HCT116 (cell line): ENCODE measurements around the gene C12orf50. TPM values are rescaled to one million over a fixed set of nuclear protein-coding genes. Genes with fewer than 3 reads are reported as not detected.

Experiments used
- ATAC-seq: fragments of 200-7000 bp; cut with Tn5 transposase; 2 replicates; pipeline ENCODE4 v1.9.1; 2020; ENCODE audit warnings: mild to moderate bottlenecking, moderate library complexity
- BruUV-seq: library from RNA; stranded (reverse); fragments of 400-500 nt; replicated peaks from 2 replicates; lab custom pipeline; 2021; lab: Mats Ljungman, UMichigan
- CTCF ChIA-PET: fragments of 300-600 bp; sonication (Branson Sonifier 250); formaldehyde crosslinking; loops from one replicate; lab custom pipeline; 2021; ENCODE audit warnings: antibody characterized with exemption; lab: Charles Lee
- POLR2A ChIA-PET: fragments of 300-600, 350-600 bp; sonication (Branson Sonifier 250); formaldehyde crosslinking; loops from one replicate; lab custom pipeline; 2021; ENCODE audit warnings: antibody characterized with exemption; lab: Charles Lee
- RAD21 ChIA-PET, 2 experiments: fragments of 300-600 bp; sonication (Branson Sonifier 250); formaldehyde crosslinking; loops; one replicate each; lab custom pipeline; 2023; ENCODE audit warnings: low total read pairs in 2 of 2; ENCODE audit not compliant: uncharacterized antibody in 2 of 2, unreplicated experiment in 2 of 2, low non-redundant PET in 1 of 2; lab: Charles Lee
- DNase-seq: peaks from one replicate; pipeline ENCODE4 v3.0.0-alpha.2; 2010; ENCODE audit warnings: low read depth, low spot score
- H2AFZ ChIP-seq: fragments of 200-600 bp; shearing (Covaris generic), sonication (generic); 2 replicates; pipeline ENCODE4 v1.6.1; 2017; ENCODE audit warnings: low read depth, mixed run types, mixed read lengths, antibody characterized with exemption, low read length; ENCODE audit not compliant: poor library complexity, severe bottlenecking
- H3K27ac ChIP-seq: 2 replicates; pipeline ENCODE4 v1.5.1; 2012; ENCODE audit warnings: low read depth, low read length
- H3K27me3 ChIP-seq: fragments of 200-600 bp; sonication (generic); 2 replicates; pipeline ENCODE4 v1.6.1; 2016; ENCODE audit warnings: mixed run types, low read length, mixed read lengths; ENCODE audit not compliant: insufficient read depth
- H3K36me3 ChIP-seq, 2 experiments: fragments of 200-500 bp in 1 of 2; fragments of 200-600 bp in 1 of 2; sonication (Bioruptor generic) in 1 of 2; sonication (generic) in 1 of 2; 2 replicates each; pipeline versions ENCODE4 v1.5.1 to v1.6.1; 2014 to 2016; ENCODE audit warnings: low read length in 2 of 2, inconsistent platforms in 1 of 2, mixed read lengths in 1 of 2, mixed run types in 1 of 2; ENCODE audit not compliant: insufficient read depth in 2 of 2, control insufficient read depth in 1 of 2
- H3K4me1 ChIP-seq, 2 experiments: fragments of 200-600 bp in 1 of 2; sonication (generic) in 1 of 2; 2 replicates each; pipeline versions ENCODE4 v1.5.1 to v1.6.1; 2012 to 2017; ENCODE audit warnings: low read length in 2 of 2, inconsistent platforms in 1 of 2, mild to moderate bottlenecking in 1 of 2, mixed read lengths in 1 of 2, mixed run types in 1 of 2, moderate library complexity in 1 of 2; ENCODE audit not compliant: insufficient read depth in 2 of 2, control insufficient read depth in 1 of 2
- H3K4me2 ChIP-seq: fragments of 200-600 bp; sonication (generic); 2 replicates; pipeline ENCODE4 v1.6.1; 2017; ENCODE audit warnings: mixed run types, low read length, mixed read lengths
- H3K4me3 ChIP-seq, 2 experiments: fragments of 200-600 bp in 1 of 2; sonication (generic) in 1 of 2; replicated peaks in 1 of 2; 2 replicates each; pipeline ENCODE4 v1.5.1; 2011 to 2016; ENCODE audit warnings: low read length in 2 of 2, control low read depth in 1 of 2, low read depth in 1 of 2, mild to moderate bottlenecking in 1 of 2, mixed read lengths in 1 of 2, mixed run types in 1 of 2
- H3K79me2 ChIP-seq: fragments of 200-600 bp; sonication (generic); 2 replicates; pipeline ENCODE4 v1.6.1; 2017; ENCODE audit warnings: mild to moderate bottlenecking, mixed run types, low read length, moderate library complexity, mixed read lengths; ENCODE audit not compliant: insufficient read depth
- H3K9ac ChIP-seq: fragments of 200-600 bp; sonication (generic); 2 replicates; pipeline ENCODE4 v1.6.1; 2016; ENCODE audit warnings: low read length, mixed read lengths
- H3K9me2 ChIP-seq: fragments of 200-600 bp; sonication (generic), shearing (Covaris generic); 2 replicates; pipeline ENCODE4 v1.6.1; 2017; ENCODE audit warnings: mixed run types, mild to moderate bottlenecking, moderate library complexity; ENCODE audit not compliant: insufficient read depth
- H3K9me3 ChIP-seq, 2 experiments: fragments of 200-500 bp in 1 of 2; fragments of 200-600 bp in 1 of 2; sonication (Bioruptor generic) in 1 of 2; sonication (generic) in 1 of 2; 2 replicates each; pipeline ENCODE4 v1.6.1; 2014 to 2017; ENCODE audit warnings: low read length in 2 of 2, mixed read lengths in 2 of 2, inconsistent platforms in 1 of 2, low read depth in 1 of 2, mild to moderate bottlenecking in 1 of 2, mixed run types in 1 of 2, moderate library complexity in 1 of 2; ENCODE audit not compliant: control insufficient read depth in 1 of 2, insufficient read depth in 1 of 2
- H4K20me1 ChIP-seq: fragments of 200-600 bp; sonication (generic), shearing (Covaris generic); 2 replicates; pipeline ENCODE4 v1.6.1; 2017; ENCODE audit warnings: mixed run types, mild to moderate bottlenecking, moderate library complexity; ENCODE audit not compliant: insufficient read depth
- EZH2 ChIP-seq: fragments of 200-600 bp; sonication (generic); IDR thresholded peaks from 2 replicates; pipeline ENCODE4 v1.6.1; 2017; ENCODE audit warnings: antibody characterized with exemption, mixed run types
- SP1 ChIP-seq: IDR thresholded peaks from 2 replicates; pipeline ENCODE4 v1.6.1; 2012; ENCODE audit warnings: low read depth
- intact Hi-C: fragments of 100-400 bp; cut with micrococcal nuclease; formaldehyde crosslinking; loops from 2 replicates; pipeline ENCODE4 v1.10.0; 2022
- total RNA-seq: library from RNA; stranded (reverse); gene quantifications from one replicate; pipeline ENCODE4 v1.2.1, GENCODE V29; 2021; ENCODE audit not compliant: unreplicated experiment
- TF ChIP-seq, protein P1 (sequence below): IDR thresholded peaks from 2 replicates; pipeline ENCODE4 v1.6.1; 2012
- TF ChIP-seq, protein P2 (sequence below): IDR thresholded peaks from 2 replicates; pipeline ENCODE4 v1.6.1; 2011; ENCODE audit warnings: mild to moderate bottlenecking, low read length, moderate library complexity; ENCODE audit not compliant: insufficient replicate concordance; ENCODE audit errors: extremely low read depth
- TF ChIP-seq, protein P3 (sequence below): IDR thresholded peaks from 2 replicates; pipeline ENCODE4 v1.6.1; 2012; ENCODE audit warnings: low read depth

The C12orf50 gene
- total RNA-seq, 1 experiment from 2014 or later: not detected

DNA sequence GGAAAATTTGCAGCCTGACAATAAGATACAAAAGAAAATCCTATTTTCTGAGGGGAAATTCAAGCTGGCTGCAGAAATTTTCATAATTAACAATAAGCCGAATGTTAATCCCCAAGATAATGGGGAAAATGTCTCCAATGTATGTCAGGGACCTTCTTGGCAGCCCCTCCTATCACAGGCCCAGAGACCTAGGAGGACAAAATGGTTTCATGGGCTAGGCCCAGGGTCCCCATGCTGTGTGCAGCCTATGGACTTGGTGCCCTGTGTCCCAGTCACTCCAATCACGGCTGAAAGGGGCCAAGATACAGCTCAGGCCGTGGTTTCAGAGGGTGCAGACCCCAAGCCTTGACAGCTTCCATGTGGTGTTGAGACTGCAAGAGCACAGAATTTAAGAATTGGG lies 11.2 kb downstream of the C12orf50 start:
- TF ChIP-seq, protein P1, sequence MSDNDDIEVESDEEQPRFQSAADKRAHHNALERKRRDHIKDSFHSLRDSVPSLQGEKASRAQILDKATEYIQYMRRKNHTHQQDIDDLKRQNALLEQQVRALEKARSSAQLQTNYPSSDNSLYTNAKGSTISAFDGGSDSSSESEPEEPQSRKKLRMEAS: no peak
- TF ChIP-seq, protein P2, sequence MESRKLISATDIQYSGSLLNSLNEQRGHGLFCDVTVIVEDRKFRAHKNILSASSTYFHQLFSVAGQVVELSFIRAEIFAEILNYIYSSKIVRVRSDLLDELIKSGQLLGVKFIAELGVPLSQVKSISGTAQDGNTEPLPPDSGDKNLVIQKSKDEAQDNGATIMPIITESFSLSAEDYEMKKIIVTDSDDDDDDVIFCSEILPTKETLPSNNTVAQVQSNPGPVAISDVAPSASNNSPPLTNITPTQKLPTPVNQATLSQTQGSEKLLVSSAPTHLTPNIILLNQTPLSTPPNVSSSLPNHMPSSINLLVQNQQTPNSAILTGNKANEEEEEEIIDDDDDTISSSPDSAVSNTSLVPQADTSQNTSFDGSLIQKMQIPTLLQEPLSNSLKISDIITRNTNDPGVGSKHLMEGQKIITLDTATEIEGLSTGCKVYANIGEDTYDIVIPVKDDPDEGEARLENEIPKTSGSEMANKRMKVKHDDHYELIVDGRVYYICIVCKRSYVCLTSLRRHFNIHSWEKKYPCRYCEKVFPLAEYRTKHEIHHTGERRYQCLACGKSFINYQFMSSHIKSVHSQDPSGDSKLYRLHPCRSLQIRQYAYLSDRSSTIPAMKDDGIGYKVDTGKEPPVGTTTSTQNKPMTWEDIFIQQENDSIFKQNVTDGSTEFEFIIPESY: no peak
- TF ChIP-seq EZH2: no peak
- no peak for TF ChIP-seq SP1
- TF ChIP-seq, protein P3, sequence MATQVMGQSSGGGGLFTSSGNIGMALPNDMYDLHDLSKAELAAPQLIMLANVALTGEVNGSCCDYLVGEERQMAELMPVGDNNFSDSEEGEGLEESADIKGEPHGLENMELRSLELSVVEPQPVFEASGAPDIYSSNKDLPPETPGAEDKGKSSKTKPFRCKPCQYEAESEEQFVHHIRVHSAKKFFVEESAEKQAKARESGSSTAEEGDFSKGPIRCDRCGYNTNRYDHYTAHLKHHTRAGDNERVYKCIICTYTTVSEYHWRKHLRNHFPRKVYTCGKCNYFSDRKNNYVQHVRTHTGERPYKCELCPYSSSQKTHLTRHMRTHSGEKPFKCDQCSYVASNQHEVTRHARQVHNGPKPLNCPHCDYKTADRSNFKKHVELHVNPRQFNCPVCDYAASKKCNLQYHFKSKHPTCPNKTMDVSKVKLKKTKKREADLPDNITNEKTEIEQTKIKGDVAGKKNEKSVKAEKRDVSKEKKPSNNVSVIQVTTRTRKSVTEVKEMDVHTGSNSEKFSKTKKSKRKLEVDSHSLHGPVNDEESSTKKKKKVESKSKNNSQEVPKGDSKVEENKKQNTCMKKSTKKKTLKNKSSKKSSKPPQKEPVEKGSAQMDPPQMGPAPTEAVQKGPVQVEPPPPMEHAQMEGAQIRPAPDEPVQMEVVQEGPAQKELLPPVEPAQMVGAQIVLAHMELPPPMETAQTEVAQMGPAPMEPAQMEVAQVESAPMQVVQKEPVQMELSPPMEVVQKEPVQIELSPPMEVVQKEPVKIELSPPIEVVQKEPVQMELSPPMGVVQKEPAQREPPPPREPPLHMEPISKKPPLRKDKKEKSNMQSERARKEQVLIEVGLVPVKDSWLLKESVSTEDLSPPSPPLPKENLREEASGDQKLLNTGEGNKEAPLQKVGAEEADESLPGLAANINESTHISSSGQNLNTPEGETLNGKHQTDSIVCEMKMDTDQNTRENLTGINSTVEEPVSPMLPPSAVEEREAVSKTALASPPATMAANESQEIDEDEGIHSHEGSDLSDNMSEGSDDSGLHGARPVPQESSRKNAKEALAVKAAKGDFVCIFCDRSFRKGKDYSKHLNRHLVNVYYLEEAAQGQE: no peak
- H3K79me2 ChIP-seq: no peaks in the 10 kb centered on the region

More for the DNA sequence above, 11.2 kb downstream of the C12orf50 start:
- Histone ChIP-seq H3K4me3 (no peak overlapping the region), H3K27ac (no peak overlapping the region), H3K9me2 (no peaks in the 10 kb centered on the region), H3K27me3 (no peaks in the 10 kb centered on the region), H3K9ac (no peak overlapping the region), H3K36me3 (no peaks in the 10 kb centered on the region), H3K4me1 (no peaks in the 10 kb centered on the region), H3K9me3 (no peaks in the 10 kb centered on the region), H4K20me1 (no peaks in the 10 kb centered on the region), H3K4me2 (no peak overlapping the region), H2AFZ (no peak overlapping the region)
- POLR2A ChIA-PET: no interaction called here
- RAD21 ChIA-PET: no interaction called here
- DNase-seq (no peak), ATAC-seq (no peak)
- intact Hi-C loops: no loop called here
- CTCF ChIA-PET: no interaction called here
- no TSS peak for BruUV-seq
